ENCODE results near the gene ZNF616.

The ZNF616 gene

DNA sequence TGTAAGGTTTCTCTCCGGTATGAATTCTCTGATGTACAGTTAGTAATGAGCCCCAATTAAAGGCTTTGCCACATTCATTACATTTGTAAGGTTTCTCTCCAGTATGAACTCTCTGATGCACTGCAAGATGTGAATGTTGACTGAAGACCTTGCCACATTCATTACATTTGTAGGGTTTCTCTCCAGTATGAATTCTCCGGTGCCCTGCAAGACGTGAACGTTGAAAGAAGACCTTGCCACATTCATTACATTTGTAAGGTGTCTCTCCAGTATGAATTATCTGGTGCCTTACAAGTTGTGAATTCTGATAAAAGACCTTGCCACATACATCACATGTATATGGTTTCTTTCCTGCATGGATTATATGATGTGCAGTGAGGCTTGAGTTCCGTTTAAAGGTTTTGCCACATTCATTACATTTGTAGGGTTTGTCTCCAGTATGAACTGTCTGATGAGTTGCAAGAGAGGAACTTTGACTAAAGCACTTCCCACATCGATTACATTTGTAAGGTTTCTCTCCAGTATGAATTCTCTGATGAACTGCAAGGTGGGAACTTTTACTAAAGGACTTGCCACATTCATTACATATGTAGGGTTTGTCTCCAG is 73.4 kb downstream of the ZNF616 start:
- POLR2A ChIA-PET = no interaction called here
- CTCF ChIA-PET = no interaction called here
- TF ChIP-seq BHLHE40 (IDR thresholded peaks at IDR 0.05; ENCODE audit: borderline replicate concordance) (no peak), L3MBTL2 (conservative IDR thresholded peaks at IDR 0.05) (no peak), ZNF384 (IDR thresholded peaks at IDR 0.05) (no peak), SP1 (IDR thresholded peaks at IDR 0.05) (no peak), CTBP1 (IDR thresholded peaks at IDR 0.05; ENCODE audit: borderline replicate concordance) (no peak), NFRKB (IDR thresholded peaks at IDR 0.05) (no peak), ELF4 (IDR thresholded peaks at IDR 0.05) (no peak), ARNT (IDR thresholded peaks at IDR 0.05) (no peak)
- TF ChIP-seq, protein P1, sequence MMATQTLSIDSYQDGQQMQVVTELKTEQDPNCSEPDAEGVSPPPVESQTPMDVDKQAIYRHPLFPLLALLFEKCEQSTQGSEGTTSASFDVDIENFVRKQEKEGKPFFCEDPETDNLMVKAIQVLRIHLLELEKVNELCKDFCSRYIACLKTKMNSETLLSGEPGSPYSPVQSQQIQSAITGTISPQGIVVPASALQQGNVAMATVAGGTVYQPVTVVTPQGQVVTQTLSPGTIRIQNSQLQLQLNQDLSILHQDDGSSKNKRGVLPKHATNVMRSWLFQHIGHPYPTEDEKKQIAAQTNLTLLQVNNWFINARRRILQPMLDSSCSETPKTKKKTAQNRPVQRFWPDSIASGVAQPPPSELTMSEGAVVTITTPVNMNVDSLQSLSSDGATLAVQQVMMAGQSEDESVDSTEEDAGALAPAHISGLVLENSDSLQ (IDR thresholded peaks at IDR 0.05) = no peak
- DNase-seq (ENCODE audit: extremely low spot score) = no peak

DNA sequence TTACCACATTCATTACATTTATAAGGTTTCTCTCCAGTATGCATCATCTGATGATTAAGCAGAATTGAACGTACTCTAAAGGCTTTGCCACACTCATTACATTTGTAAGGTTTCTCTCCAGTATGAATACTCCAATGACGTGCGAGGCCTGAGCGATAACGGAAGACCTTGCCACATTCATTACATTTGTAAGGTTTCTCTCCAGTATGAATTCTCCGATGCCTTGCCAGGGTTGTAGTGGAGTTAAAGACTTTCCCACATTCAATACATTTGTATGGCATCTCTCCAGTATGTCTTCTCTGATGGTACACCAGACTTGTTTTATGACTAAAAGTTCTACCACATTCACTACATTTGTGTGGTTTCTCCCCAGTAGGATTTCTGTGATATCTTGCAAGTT is 74.3 kb downstream of the ZNF616 start:
- no peak for DNase-seq (ENCODE audit: extremely low spot score)
- ChIA-PET POLR2A (no interaction called here), CTCF (no interaction called here)
- no peak for TF ChIP-seq FOXK2 (IDR thresholded peaks at IDR 0.05)

Measured in HEK293T (cell line).